IMR-90 (cell line): ENCODE results near the gene TMC7. TPM values are rescaled to one million over a fixed set of nuclear protein-coding genes. Genes with fewer than 3 reads are reported as not detected.

Experiments
- ATAC-seq: fragments of 200-7000 bp; cut with Tn5 transposase; 2 replicates; pipeline ENCODE4 v1.9.1; 2020; ENCODE audit warnings: low read depth, mild to moderate bottlenecking, moderate library complexity
- BruUV-seq: library from RNA; stranded (reverse); fragments of 400-500 nt; replicated peaks from 2 replicates; lab custom pipeline; 2021; lab: Mats Ljungman, UMichigan
- CTCF ChIA-PET: fragments of 300-600 bp; formaldehyde crosslinking; extraction: SDS; loops from one replicate; lab custom pipeline; 2021; ENCODE audit warnings: antibody characterized with exemption; lab: Yijun Ruan, JAX
- POLR2A ChIA-PET: fragments of 300-600 bp; sonication (Branson Sonifier 250); formaldehyde crosslinking; loops from one replicate; lab custom pipeline; 2022; ENCODE audit warnings: antibody characterized with exemption; ENCODE audit not compliant: unreplicated experiment; lab: Charles Lee
- DNase-seq: peaks from one replicate; pipeline ENCODE4 v3.0.0; 2013
- H2AFZ ChIP-seq: replicated peaks from 2 replicates; pipeline ENCODE3; 2013; ENCODE audit warnings: low read length, mild to moderate bottlenecking; ENCODE audit not compliant: poor library complexity
- H2AK5ac ChIP-seq: 2 replicates; pipeline ENCODE4 v1.6.1; 2013; ENCODE audit warnings: low read depth, low read length, inconsistent platforms
- H2AK9ac ChIP-seq: replicated peaks from 2 replicates; pipeline ENCODE3; 2013; ENCODE audit warnings: mild to moderate bottlenecking, low read depth, low read length, moderate library complexity; ENCODE audit not compliant: poor library complexity
- H2BK120ac ChIP-seq: 2 replicates; pipeline ENCODE4 v1.6.1; 2013; ENCODE audit warnings: low read depth, low read length, inconsistent platforms
- H2BK15ac ChIP-seq: 3 replicates; pipeline ENCODE4 v1.6.1; 2013; ENCODE audit warnings: low read depth, low read length, inconsistent platforms
- H2BK20ac ChIP-seq: 2 replicates; pipeline ENCODE4 v1.6.1; 2013; ENCODE audit warnings: low read depth, mild to moderate bottlenecking, inconsistent platforms, low read length, moderate library complexity
- H2BK5ac ChIP-seq: 2 replicates; pipeline ENCODE4 v1.6.1; 2013; ENCODE audit warnings: mild to moderate bottlenecking, low read depth, low read length, inconsistent platforms; ENCODE audit not compliant: poor library complexity, severe bottlenecking
- H3K14ac ChIP-seq: replicated peaks from 2 replicates; pipeline ENCODE4 v1.6.1; 2013; ENCODE audit warnings: low read depth, low read length, inconsistent platforms
- H3K18ac ChIP-seq: 2 replicates; pipeline ENCODE4 v1.6.1; 2013; ENCODE audit warnings: low read depth, low read length, control low read depth
- H3K23ac ChIP-seq: 2 replicates; pipeline ENCODE4 v1.6.1; 2013; ENCODE audit warnings: low read depth, low read length, inconsistent platforms
- H3K27ac ChIP-seq: 2 replicates; pipeline ENCODE4 v1.5.1; 2013; ENCODE audit warnings: mild to moderate bottlenecking, control low read depth, low read length; ENCODE audit not compliant: insufficient read depth
- H3K27me3 ChIP-seq: 2 replicates; pipeline ENCODE4 v1.6.1; 2013; ENCODE audit warnings: low read length; ENCODE audit not compliant: control insufficient read depth, insufficient read depth
- H3K36me3 ChIP-seq: 2 replicates; pipeline ENCODE4 v1.6.1; 2013; ENCODE audit warnings: low read length, mixed read lengths; ENCODE audit not compliant: control insufficient read depth, insufficient read depth
- H3K4ac ChIP-seq: 2 replicates; pipeline ENCODE4 v1.6.1; 2013; ENCODE audit warnings: low read depth, low read length, inconsistent platforms
- H3K4me1 ChIP-seq: 2 replicates; pipeline ENCODE4 v1.6.1; 2013; ENCODE audit warnings: low read length, mixed read lengths; ENCODE audit not compliant: control insufficient read depth, insufficient read depth
- H3K4me2 ChIP-seq: 2 replicates; pipeline ENCODE4 v1.6.1; 2013; ENCODE audit warnings: low read depth, mild to moderate bottlenecking, control low read depth, low read length, moderate library complexity
- H3K4me3 ChIP-seq: 2 replicates; pipeline ENCODE4 v1.5.1; 2013; ENCODE audit warnings: low read depth, mild to moderate bottlenecking, control low read depth, low read length, moderate library complexity; ENCODE audit not compliant: insufficient read depth
- H3K56ac ChIP-seq: 2 replicates; pipeline ENCODE4 v1.6.1; 2013; ENCODE audit warnings: low read length, inconsistent platforms; ENCODE audit not compliant: insufficient read depth; ENCODE audit errors: extremely low read depth
- H3K79me1 ChIP-seq, 2 experiments: 2 replicates each; pipeline ENCODE4 v1.6.1; 2013; ENCODE audit warnings: low read length in 2 of 2, inconsistent platforms in 1 of 2, low read depth in 1 of 2
- H3K9ac ChIP-seq: 2 replicates; pipeline ENCODE4 v1.6.1; 2013; ENCODE audit warnings: low read depth, low read length, control low read depth
- H3K9me1 ChIP-seq: 2 replicates; pipeline ENCODE4 v1.6.1; 2013; ENCODE audit warnings: low read length, inconsistent platforms; ENCODE audit not compliant: insufficient read depth
- H3K9me3 ChIP-seq: 2 replicates; pipeline ENCODE4 v1.6.1; 2013; ENCODE audit warnings: low read length; ENCODE audit not compliant: control insufficient read depth, insufficient read depth
- H4K20me1 ChIP-seq: 2 replicates; pipeline ENCODE4 v1.6.1; 2013; ENCODE audit warnings: low read length, inconsistent platforms; ENCODE audit not compliant: insufficient read depth
- H4K5ac ChIP-seq: 2 replicates; pipeline ENCODE4 v1.6.1; 2013; ENCODE audit warnings: mild to moderate bottlenecking, low read depth, low read length, control low read depth
- H4K8ac ChIP-seq, 2 experiments: 2 replicates each; pipeline ENCODE4 v1.6.1; 2013; ENCODE audit warnings: low read depth in 2 of 2, low read length in 2 of 2, control low read depth in 1 of 2, inconsistent platforms in 1 of 2
- H4K91ac ChIP-seq: 2 replicates; pipeline ENCODE4 v1.6.1; 2013; ENCODE audit warnings: low read depth, low read length, inconsistent platforms; ENCODE audit not compliant: insufficient read depth
- BHLHE40 ChIP-seq: fragments of 150-350 bp; IDR thresholded peaks from 2 replicates; pipeline ENCODE4 v1.6.1; 2016; ENCODE audit warnings: mild to moderate bottlenecking, low read depth, low read length
- CEBPB ChIP-seq: IDR thresholded peaks from 2 replicates; pipeline ENCODE4 v1.6.1; 2012; ENCODE audit warnings: low read depth, low read length, improper control_type of control experiment
- CHD1 ChIP-seq: IDR thresholded peaks from 2 replicates; pipeline ENCODE4 v1.6.1; 2012; ENCODE audit warnings: low read depth, low read length, improper control_type of control experiment
- CTCF ChIP-seq: conservative IDR thresholded peaks from 2 replicates; pipeline ENCODE4 v1.5.1; 2012; ENCODE audit warnings: mild to moderate bottlenecking, low read depth, low read length, improper control_type of control experiment
- ELK1 ChIP-seq: fragments of 150-350 bp; IDR thresholded peaks from 2 replicates; pipeline ENCODE4 v1.6.1; 2016; ENCODE audit warnings: low read depth, mild to moderate bottlenecking, low read length, moderate library complexity, borderline replicate concordance
- FOS ChIP-seq: fragments of 150-350 bp; IDR thresholded peaks from 2 replicates; pipeline ENCODE4 v1.6.1; 2016; ENCODE audit warnings: low read depth, low read length
- MAFK ChIP-seq: IDR thresholded peaks from 2 replicates; pipeline ENCODE4 v1.6.1; 2012; ENCODE audit warnings: low read depth, low read length, improper control_type of control experiment
- MAZ ChIP-seq: IDR thresholded peaks from 2 replicates; pipeline ENCODE4 v1.6.1; 2012; ENCODE audit warnings: low read depth, mild to moderate bottlenecking, low read length, improper control_type of control experiment, moderate library complexity, borderline replicate concordance
- MXI1 ChIP-seq: IDR thresholded peaks from 2 replicates; pipeline ENCODE4 v1.6.1; 2012; ENCODE audit warnings: low read depth, mild to moderate bottlenecking, low read length, moderate library complexity, borderline replicate concordance
- NFE2L2 ChIP-seq: fragments of 150-350 bp; IDR thresholded peaks from 2 replicates; pipeline ENCODE4 v1.6.1; 2016; ENCODE audit warnings: low read depth, mild to moderate bottlenecking, low read length
- POLR2A ChIP-seq: IDR thresholded peaks from 2 replicates; pipeline ENCODE4 v1.6.1; 2012; ENCODE audit warnings: mild to moderate bottlenecking, low read depth, low read length
- RAD21 ChIP-seq: IDR thresholded peaks from 2 replicates; pipeline ENCODE4 v1.6.1; 2012; ENCODE audit warnings: low read length, improper control_type of control experiment
- RCOR1 ChIP-seq: IDR thresholded peaks from 2 replicates; pipeline ENCODE4 v1.6.1; 2012; ENCODE audit warnings: mild to moderate bottlenecking, low read length, improper control_type of control experiment; ENCODE audit not compliant: insufficient replicate concordance
- RFX5 ChIP-seq: IDR thresholded peaks from 2 replicates; pipeline ENCODE4 v1.8.0; 2012; ENCODE audit warnings: low read depth, mild to moderate bottlenecking, low read length, moderate library complexity
- SMC3 ChIP-seq: fragments of 150-350 bp; IDR thresholded peaks from 2 replicates; pipeline ENCODE4 v1.6.1; 2016; ENCODE audit warnings: low read depth, mild to moderate bottlenecking, antibody characterized with exemption, low read length, moderate library complexity
- dilution Hi-C: fragments of 300-500 bp; cut with HindIII; formaldehyde crosslinking; loops from one replicate; pipeline ENCODE4 v1.14.3; 2018; ENCODE audit warnings: low sequenced_read_pairs; ENCODE audit not compliant: unreplicated experiment
- in situ Hi-C: fragments of 300-500 bp; cut with MboI; formaldehyde crosslinking; loops from 3 replicates; pipeline ENCODE4 v1.14.3; 2019; ENCODE audit warnings: low sequenced_read_pairs, inconsistent platforms, mixed read lengths
- intact Hi-C: fragments of 100-400 bp; cut with micrococcal nuclease; formaldehyde crosslinking; loops from 2 replicates; pipeline ENCODE4 v1.10.0; 2022
- polyA plus RNA-seq, 3 experiments: library from polyadenylated mRNA; depleted of rRNA; stranded (reverse); fragments of >200 nt; gene quantifications; 2 replicates each; pipeline ENCODE4 v1.2.3, GENCODE V29; 2012; ENCODE audit warnings: low replicate concordance in 1 of 3
- total RNA-seq: library from RNA; depleted of rRNA; stranded (reverse); fragments of >200 nt; gene quantifications from 2 replicates; pipeline ENCODE4 v1.2.3, GENCODE V29; 2012
- TF ChIP-seq, protein P1 (sequence below): fragments of 150-350 bp; IDR thresholded peaks from 2 replicates; pipeline ENCODE4 v1.6.1; 2017; ENCODE audit warnings: mild to moderate bottlenecking, antibody characterized with exemption, low read length, low read depth

Gene TMC7
- total and polyA plus RNA-seq, 2 of the 4 experiments (the other 2 are of a cell fraction) = 0.27 to 0.36 TPM

GRCh38 chr16:18953547-18953946 is 30.2 kb upstream of the TMC7 start:
- Histone ChIP-seq H3K27ac (no peak overlapping the region), H3K9ac (no peak overlapping the region), H2BK15ac (no peak overlapping the region), H2AK9ac (no peak overlapping the region), H3K4me2 (no peak overlapping the region), H4K91ac (no peak overlapping the region), H3K79me1 (no peaks in the 10 kb centered on the region), H4K8ac (no peak overlapping the region), H3K18ac (no peak overlapping the region), H3K23ac (no peak overlapping the region), H3K4me3 (no peak overlapping the region), H4K20me1 (no peaks in the 10 kb centered on the region), H2AFZ (no peak overlapping the region), H2BK5ac (no peak overlapping the region), H3K4me1 (no peaks in the 10 kb centered on the region), H3K14ac (no peak overlapping the region), H3K4ac (no peak overlapping the region), H3K56ac (no peak overlapping the region), H2AK5ac (no peak overlapping the region), H4K5ac (no peak overlapping the region), H3K36me3 (no peaks in the 10 kb centered on the region), H3K27me3 (peaks cover 4% of the 10 kb centered on the region; the same call in 1 of the 2 replicates), H2BK20ac (no peak overlapping the region), H3K9me3 (no peaks in the 10 kb centered on the region), H3K9me1 (no peaks in the 10 kb centered on the region), H2BK120ac (no peak overlapping the region)
- no TSS peak for BruUV-seq
- in situ Hi-C loops (no loop called here), intact Hi-C loops (no loop called here), dilution Hi-C loops (no loop called here)
- no peak for TF ChIP-seq MAZ
- TF ChIP-seq POLR2A = no peak
- TF ChIP-seq, protein P1, sequence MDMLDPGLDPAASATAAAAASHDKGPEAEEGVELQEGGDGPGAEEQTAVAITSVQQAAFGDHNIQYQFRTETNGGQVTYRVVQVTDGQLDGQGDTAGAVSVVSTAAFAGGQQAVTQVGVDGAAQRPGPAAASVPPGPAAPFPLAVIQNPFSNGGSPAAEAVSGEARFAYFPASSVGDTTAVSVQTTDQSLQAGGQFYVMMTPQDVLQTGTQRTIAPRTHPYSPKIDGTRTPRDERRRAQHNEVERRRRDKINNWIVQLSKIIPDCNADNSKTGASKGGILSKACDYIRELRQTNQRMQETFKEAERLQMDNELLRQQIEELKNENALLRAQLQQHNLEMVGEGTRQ = no peak
- TF ChIP-seq MAFK = no peak
- no peak for TF ChIP-seq MXI1
- no peak for TF ChIP-seq RFX5
- no peak for TF ChIP-seq CHD1
- no peak for TF ChIP-seq BHLHE40
- TF ChIP-seq CEBPB = no peak
- no peak for TF ChIP-seq ELK1
- no peak for TF ChIP-seq NFE2L2
- TF ChIP-seq SMC3 = no peak
- no peak for TF ChIP-seq FOS
- TF ChIP-seq RAD21 = no peak
- TF ChIP-seq CTCF = no peak
- no peak for TF ChIP-seq RCOR1
- CTCF ChIA-PET = no interaction called here
- POLR2A ChIA-PET = no interaction called here
- ATAC-seq = no peak
- DNase-seq = no peak
